Suppressor macrophage treated with lipopolysaccharide for 4 hours (primary cell): ENCODE measurements around the gene MUC5B.

Experiments used
- DNase-seq: peaks from one replicate; pipeline ENCODE4 v3.0.0-alpha.2; 2020

Gene MUC5B

GRCh38 chr11:1220941-1221721 is 1.7 kb upstream of the MUC5B start:
- DNase-seq, result no peak

- no peak for DNase-seq
These were observed 986 bp upstream of the MUC5B start for GRCh38 chr11:1221848-1222311.

- no peak for DNase-seq
These were observed 662 bp downstream of the MUC5B start for GRCh38 chr11:1223346-1224110.

- DNase-seq, result no peak
These were observed 1.2 kb downstream of the MUC5B start for GRCh38 chr11:1224111-1224490.

- DNase-seq, result no peak
These were observed 1.9 kb downstream of the MUC5B start for GRCh38 chr11:1224491-1225385.

- no peak for DNase-seq
These were observed 2.7 kb downstream of the MUC5B start for GRCh38 chr11:1225386-1226225.

GRCh38 chr11:1226226-1226985 is 3.5 kb downstream of the MUC5B start:
- no peak for DNase-seq

- DNase-seq, result no peak
These were observed 4.2 kb downstream of the MUC5B start for GRCh38 chr11:1226986-1227550.

GRCh38 chr11:1227551-1228100 is 4.8 kb downstream of the MUC5B start:
- DNase-seq, result no peak

- DNase-seq, result no peak
These were observed 5.4 kb downstream of the MUC5B start for GRCh38 chr11:1228101-1228821.

GRCh38 chr11:1228921-1229451 is 6.1 kb downstream of the MUC5B start:
- DNase-seq, result no peak

- DNase-seq, result no peak
These were observed 6.7 kb downstream of the MUC5B start for GRCh38 chr11:1229471-1230120.

- no peak for DNase-seq
These were observed 7.2 kb downstream of the MUC5B start for GRCh38 chr11:1230121-1230455.

- no peak for DNase-seq
These were observed 7.9 kb downstream of the MUC5B start for GRCh38 chr11:1230456-1231395.

- no peak for DNase-seq
These were observed 8.6 kb downstream of the MUC5B start for GRCh38 chr11:1231396-1232020.

GRCh38 chr11:1232021-1232882 is 9.4 kb downstream of the MUC5B start:
- no peak for DNase-seq

- DNase-seq, result no peak
These were observed 10.0 kb downstream of the MUC5B start for GRCh38 chr11:1232883-1233321.
